Dermis microvascular lymphatic vessel endothelial cell (primary cell): Measurements from ENCODE around the gene COL5A2. TPM values are rescaled to one million over a fixed set of nuclear protein-coding genes. Genes with fewer than 3 reads are reported as not detected.

ENCODE experiments used
- DNase-seq, 2 donors: peaks; one replicate each; pipeline versions ENCODE4 v3.0.0 to v3.0.0-alpha.2; 2010; ENCODE audit warnings: low read depth in 2 of 2
- total RNA-seq: library from RNA; depleted of rRNA; stranded (reverse); fragments of >200 nt; gene quantifications from 2 replicates; pipeline ENCODE4 v1.2.1, GENCODE V29; 2014

COL5A2 gene
- total RNA-seq, 1 donor from 2014 or later, result 37.6 TPM

- no peak for DNase-seq
Measured at GRCh38 chr2:189102735-189103134, 76.8 kb downstream of the COL5A2 start.

GRCh38 chr2:189097934-189098333, 81.6 kb downstream of the COL5A2 start:
- no peak for DNase-seq

GRCh38 chr2:189096769-189097447, 82.7 kb downstream of the COL5A2 start:
- DNase-seq, result peak in 1 of 2 donors; percentile 39

GRCh38 chr2:189095101-189095500, 84.5 kb downstream of the COL5A2 start:
- no peak for DNase-seq

GRCh38 chr2:189092936-189093335, 86.6 kb downstream of the COL5A2 start:
- no peak for DNase-seq

GRCh38 chr2:189091253-189091652, 88.3 kb downstream of the COL5A2 start:
- no peak for DNase-seq

- no peak for DNase-seq
Measured at GRCh38 chr2:189088591-189089205, 90.9 kb downstream of the COL5A2 start.

- DNase-seq, result no peak
Measured at GRCh38 chr2:189086710-189087109, 92.9 kb downstream of the COL5A2 start.

GRCh38 chr2:189086250-189086649, 93.3 kb downstream of the COL5A2 start:
- DNase-seq, result no peak

GRCh38 chr2:189083606-189084005, 96.0 kb downstream of the COL5A2 start:
- DNase-seq, result no peak

GRCh38 chr2:189083106-189083505, 96.5 kb downstream of the COL5A2 start:
- no peak for DNase-seq

GRCh38 chr2:189082376-189082975, 97.1 kb downstream of the COL5A2 start:
- DNase-seq, result no peak

- DNase-seq, result no peak
Measured at GRCh38 chr2:189076572-189076971, 103.0 kb downstream of the COL5A2 start.

- DNase-seq, result no peak
Measured at GRCh38 chr2:189076120-189076519, 103.4 kb downstream of the COL5A2 start.

GRCh38 chr2:189074506-189074905, 105.1 kb downstream of the COL5A2 start:
- no peak for DNase-seq

- DNase-seq, result no peak
Measured at GRCh38 chr2:189072036-189072435, 107.5 kb downstream of the COL5A2 start.

GRCh38 chr2:189069855-189070619, 109.5 kb downstream of the COL5A2 start:
- DNase-seq, result no peak

GRCh38 chr2:189066037-189066436, 113.5 kb downstream of the COL5A2 start:
- no peak for DNase-seq

GRCh38 chr2:189060096-189060642, 119.4 kb downstream of the COL5A2 start:
- DNase-seq, result no peak

GRCh38 chr2:189057316-189057715, 122.2 kb downstream of the COL5A2 start:
- no peak for DNase-seq

- DNase-seq, result no peak
Measured at GRCh38 chr2:189056200-189057106, 123.1 kb downstream of the COL5A2 start.
